HCEC 1CT (cell line): ENCODE data around the gene VASH2.

Source experiments
- DNase-seq: peaks from one replicate; pipeline ENCODE4 v3.0.0-alpha.2; 2017

Gene VASH2

GRCh38 chr1:212930986-212931678 lies 19.2 kb upstream of the VASH2 start:
- no peak for DNase-seq

DNA sequence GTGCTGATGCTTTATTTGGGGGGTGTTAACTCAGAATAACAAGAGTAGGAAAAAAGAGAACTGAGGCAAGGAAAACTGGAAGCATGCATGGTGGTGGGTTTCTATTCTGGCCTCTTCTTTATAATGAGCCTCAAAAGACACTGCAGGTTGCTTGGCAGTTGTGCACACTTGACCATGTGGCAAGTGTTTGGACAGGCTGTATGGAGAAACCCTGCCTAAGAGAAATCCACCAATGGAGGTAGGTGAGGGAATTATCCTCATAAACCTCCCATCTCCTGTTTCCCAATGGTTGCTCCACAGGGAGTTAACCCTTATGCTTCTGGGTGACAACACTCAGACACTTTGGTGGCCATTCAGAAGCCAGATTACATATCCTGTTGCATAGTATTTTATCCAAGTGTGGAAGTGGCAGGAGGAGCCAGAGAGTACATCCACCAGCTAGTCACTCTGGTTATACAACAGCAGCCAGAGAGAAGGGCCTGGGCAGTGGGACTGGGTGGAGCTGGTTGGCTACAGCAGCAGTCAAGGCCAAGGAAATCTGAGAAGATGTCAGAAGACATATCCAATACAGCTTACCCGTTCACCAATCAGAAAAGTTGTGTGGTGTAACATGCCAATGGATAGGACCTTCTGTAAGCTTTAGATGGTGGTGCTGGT lies 16.4 kb upstream of the VASH2 start:
- DNase-seq = no peak

- DNase-seq = no peak
Observed at GRCh38 chr1:212935387-212935981, 14.9 kb upstream of the VASH2 start.

- DNase-seq = no peak
Observed at GRCh38 chr1:212937034-212937433, 13.3 kb upstream of the VASH2 start.

DNA sequence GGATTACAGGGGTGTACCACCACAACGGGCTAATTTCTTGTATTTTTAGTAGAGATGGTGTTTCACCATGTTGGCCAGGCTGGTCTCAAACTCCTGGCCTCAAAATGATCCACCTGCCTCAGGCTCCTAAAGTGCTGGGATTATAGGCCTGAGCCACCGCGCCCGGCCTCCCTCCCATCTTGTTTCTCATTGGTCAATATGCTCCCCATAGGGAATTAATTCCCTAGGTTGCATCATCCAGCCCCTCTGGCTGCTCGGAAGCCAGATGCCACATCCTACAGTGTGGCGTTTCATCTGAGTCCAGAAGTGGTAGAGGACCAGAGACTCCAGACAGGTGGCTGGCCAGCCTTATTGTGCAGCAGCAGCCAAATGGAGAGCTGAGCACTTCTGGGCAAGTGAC lies 11.5 kb upstream of the VASH2 start:
- no peak for DNase-seq

DNA sequence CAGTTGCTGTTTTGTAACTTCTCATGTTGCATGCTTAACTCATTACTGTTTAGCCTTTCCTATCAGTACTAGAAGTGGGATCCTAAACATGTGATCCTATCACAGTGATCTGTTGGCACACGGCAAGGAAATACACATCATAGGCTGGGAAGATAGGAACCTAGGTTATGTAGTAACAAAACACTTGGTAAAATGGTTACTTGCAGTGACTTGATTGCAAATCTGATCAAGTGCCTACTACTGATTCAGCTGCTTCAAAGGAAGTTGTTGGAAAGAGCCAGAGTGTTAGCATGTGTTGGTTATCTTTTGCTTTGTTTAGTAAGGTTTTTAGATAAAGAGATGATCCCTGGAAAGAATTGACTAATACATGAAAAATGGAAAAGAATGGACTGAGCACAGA lies 8.9 kb upstream of the VASH2 start:
- no peak for DNase-seq

- DNase-seq = no peak
Observed at GRCh38 chr1:212942679-212943392, 7.5 kb upstream of the VASH2 start.

GRCh38 chr1:212943393-212943710 lies 7.0 kb upstream of the VASH2 start:
- no peak for DNase-seq

DNA sequence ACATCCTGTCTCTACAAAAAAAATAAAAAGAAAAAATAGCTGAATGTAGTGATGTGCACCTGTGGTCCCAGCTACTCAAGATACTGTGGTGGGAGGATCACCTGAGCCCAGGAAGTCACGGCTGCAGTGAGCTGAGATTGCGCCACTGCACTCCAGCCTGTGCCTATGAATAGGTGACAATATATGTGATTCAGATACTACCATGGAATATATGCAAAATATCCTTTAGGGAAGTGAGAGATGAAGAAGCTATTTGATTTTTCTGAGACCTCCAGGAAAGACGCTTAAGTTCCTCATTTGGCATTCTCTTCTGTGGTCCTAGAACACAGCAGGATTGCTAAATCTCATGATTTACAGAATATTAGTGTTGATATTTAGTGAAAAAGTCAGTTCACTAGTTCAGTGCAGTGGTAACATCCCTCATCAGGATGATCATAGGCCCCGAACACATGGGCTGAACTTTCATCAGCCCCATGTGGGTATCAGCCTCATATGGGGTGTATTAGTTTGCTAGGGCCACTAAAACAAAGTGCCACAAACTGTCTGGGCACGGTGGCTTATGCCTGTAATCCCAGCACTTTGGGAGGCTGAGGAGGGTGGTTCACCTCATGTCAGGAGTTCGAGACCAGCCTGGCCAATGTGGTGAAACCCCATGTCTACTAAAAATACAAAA lies 6.0 kb upstream of the VASH2 start:
- DNase-seq = no peak

GRCh38 chr1:212945056-212945455 lies 5.3 kb upstream of the VASH2 start:
- no peak for DNase-seq

GRCh38 chr1:212945463-212946160 lies 4.7 kb upstream of the VASH2 start:
- no peak for DNase-seq

- DNase-seq = no peak
Observed at GRCh38 chr1:212946872-212947271, 3.5 kb upstream of the VASH2 start.

DNA sequence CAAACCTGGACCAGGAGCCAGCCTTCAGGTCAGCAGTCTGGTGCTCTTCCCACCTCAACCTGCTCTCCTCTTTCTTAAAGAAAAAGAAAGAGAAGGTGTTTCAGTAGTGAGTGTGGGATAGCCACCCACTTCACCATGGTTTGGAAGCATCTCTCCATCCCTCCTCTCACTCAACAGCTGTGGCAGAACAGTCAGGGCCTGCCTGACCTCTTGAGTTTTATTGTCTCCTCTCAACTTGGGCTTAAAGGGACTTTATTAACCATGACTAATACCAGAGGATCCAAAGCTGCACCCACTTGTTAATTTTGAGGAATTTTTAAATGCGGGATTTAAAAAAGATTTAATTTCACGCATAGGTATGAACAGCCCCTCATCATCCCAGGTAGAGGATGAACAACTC lies 570 bp upstream of the VASH2 start:
- DNase-seq = no peak

- DNase-seq = no peak
Observed at GRCh38 chr1:212951126-212951946, 995 bp downstream of the VASH2 start.

DNA sequence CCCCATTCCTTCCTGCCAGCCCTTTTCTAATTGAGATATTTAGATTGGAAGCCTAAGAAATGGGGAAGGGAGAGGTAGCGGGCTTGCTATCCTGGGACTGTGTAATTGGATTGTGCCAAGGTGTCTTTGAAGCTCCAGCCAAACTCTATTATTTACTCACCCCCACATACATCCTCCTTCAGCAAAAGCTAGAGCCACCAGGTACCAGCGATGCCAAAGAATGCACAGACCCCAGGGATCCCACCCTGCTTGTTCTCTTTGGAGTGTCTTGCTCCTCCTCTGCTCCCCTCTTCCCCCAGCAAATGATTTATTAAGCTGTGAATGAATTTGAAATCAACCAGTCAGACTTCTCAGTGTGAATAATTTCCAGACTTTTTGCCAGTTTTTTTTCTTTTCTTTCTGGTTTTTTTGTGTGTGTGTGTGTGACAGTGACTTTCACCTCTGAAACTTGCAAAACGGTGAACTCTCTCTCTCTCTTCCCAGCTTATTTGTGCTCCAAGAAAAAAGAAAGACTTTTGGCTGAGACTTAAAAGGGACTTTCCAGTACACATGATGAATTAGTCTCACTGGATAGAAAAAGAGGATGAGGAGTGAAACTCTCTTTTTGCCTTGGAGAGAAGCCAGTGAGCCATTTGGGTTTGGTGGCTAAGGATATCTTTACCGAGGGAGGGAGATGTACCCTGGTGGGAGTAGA lies 1.8 kb downstream of the VASH2 start:
- DNase-seq = no peak

DNA sequence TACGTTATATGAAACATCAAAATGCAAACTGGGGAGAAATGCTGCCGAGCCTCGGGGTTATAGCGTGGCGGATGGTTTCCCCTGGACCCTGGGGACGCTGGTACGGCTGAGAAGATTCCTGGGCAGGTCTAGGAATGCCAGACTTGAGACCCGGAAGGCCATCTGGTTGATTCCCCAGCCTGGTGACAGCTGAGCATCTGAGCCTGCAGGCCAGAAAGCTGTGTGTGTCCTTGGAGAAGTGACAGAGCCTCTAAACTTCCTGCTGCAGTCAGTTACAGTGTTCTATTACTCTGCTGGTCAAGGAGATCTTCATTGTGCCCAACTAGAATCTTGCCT lies 2.3 kb downstream of the VASH2 start:
- no peak for DNase-seq

DNA sequence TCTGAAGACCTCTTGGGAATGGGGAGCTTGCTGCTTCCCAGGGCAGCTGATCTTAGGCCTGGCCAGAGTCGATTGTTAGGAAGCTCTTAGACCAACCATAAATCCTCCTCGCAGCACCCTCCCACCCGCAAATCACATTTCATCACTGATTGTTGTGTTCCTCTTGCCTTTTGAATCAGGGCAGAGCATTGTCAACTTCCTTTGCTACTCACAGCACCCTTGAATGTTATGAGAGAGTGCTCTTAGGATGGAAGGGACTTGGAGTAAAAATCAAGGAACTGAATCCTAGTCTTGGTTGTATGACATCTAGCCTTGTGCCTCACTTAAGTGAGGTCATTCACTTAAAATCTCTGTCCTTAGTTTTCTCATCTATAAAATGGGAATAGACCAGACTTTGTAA lies 3.0 kb downstream of the VASH2 start:
- no peak for DNase-seq

GRCh38 chr1:212954514-212954913 lies 4.2 kb downstream of the VASH2 start:
- DNase-seq = no peak

DNA sequence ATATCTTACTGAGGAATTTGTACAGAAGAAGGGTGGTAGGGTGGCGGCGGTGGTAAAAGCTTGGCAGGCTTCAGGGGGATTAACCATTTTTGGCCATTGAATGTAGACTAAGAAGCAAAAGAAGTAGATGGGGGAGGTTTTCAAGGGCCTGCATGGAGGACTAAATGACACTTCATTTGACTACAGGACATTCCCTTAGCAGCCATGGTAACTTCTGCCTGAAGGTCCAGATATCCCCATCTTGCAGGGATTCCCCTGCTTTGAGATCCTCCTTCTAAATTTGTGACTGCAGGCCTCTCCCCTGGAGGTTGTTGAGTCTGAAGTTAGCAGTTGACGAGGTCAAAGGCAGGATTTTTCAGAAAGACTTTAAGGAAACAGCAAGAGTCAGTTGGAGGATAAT lies 4.8 kb downstream of the VASH2 start:
- DNase-seq = no peak

- no peak for DNase-seq
Observed at GRCh38 chr1:212955961-212956620, 5.8 kb downstream of the VASH2 start.

- no peak for DNase-seq
Observed at GRCh38 chr1:212957546-212957945, 7.2 kb downstream of the VASH2 start.
